Stimulated activated CD4-positive, alpha-beta T cell treated with anti-CD3 and anti-CD28 coated beads, Interleukin-1b, Interleukin-23, amount 100 ng/mL, for 24 hours (primary cell): ENCODE data around the gene DAO.
"Not testable (repeated sequence)": the region's sequence is repeated elsewhere in the genome, so short reads cannot be mapped to it uniquely, and the experiment has no call there.

Source experiments
- DNase-seq, 4 experiments: peaks; one replicate each; pipeline ENCODE4 v3.0.0-alpha.2; 2020; ENCODE audit warnings: low read depth in 4 of 4, low spot score in 1 of 4

DAO gene

GRCh38 chr12:108879615-108880254, at the start of gene DAO:
Gene DAO (plus strand): TSS chr12:108880092. CDS start chr12:108885007, 4,915 bp downstream.
- no peak for DNase-seq

- DNase-seq, result no peak
Measured at GRCh38 chr12:108831309-108831991, 48.4 kb upstream of the DAO start.

GRCh38 chr12:108832208-108832607, 47.7 kb upstream of the DAO start:
- no peak for DNase-seq

- no peak for DNase-seq
Measured at GRCh38 chr12:108832730-108833354, 47.0 kb upstream of the DAO start.

GRCh38 chr12:108833355-108833733, 46.5 kb upstream of the DAO start:
- DNase-seq, result no peak

- no peak for DNase-seq
Measured at GRCh38 chr12:108833757-108834472, 46.0 kb upstream of the DAO start.

GRCh38 chr12:108835860-108836634, 43.8 kb upstream of the DAO start:
- no peak for DNase-seq

- no peak for DNase-seq
Measured at GRCh38 chr12:108837239-108837638, 42.7 kb upstream of the DAO start.

- DNase-seq, result no peak
Measured at GRCh38 chr12:108837680-108838079, 42.2 kb upstream of the DAO start.

GRCh38 chr12:108838194-108839017, 41.5 kb upstream of the DAO start:
- DNase-seq, result peak in 2 of 4 experiments; percentile 51 to 54

GRCh38 chr12:108839018-108839889, 40.6 kb upstream of the DAO start:
- no peak for DNase-seq

- no peak for DNase-seq
Measured at GRCh38 chr12:108839890-108840230, 40.0 kb upstream of the DAO start.

GRCh38 chr12:108840605-108841332, 39.1 kb upstream of the DAO start:
- DNase-seq, result no peak

GRCh38 chr12:108841825-108842224, 38.1 kb upstream of the DAO start:
- DNase-seq, result not testable (repeated sequence)

- no peak for DNase-seq
Measured at GRCh38 chr12:108842361-108842760, 37.5 kb upstream of the DAO start.

- DNase-seq, result no peak
Measured at GRCh38 chr12:108843187-108843586, 36.7 kb upstream of the DAO start.

GRCh38 chr12:108845696-108846095, 34.2 kb upstream of the DAO start:
- no peak for DNase-seq

- DNase-seq, result no peak
Measured at GRCh38 chr12:108846290-108846701, 33.6 kb upstream of the DAO start.

- no peak for DNase-seq
Measured at GRCh38 chr12:108847705-108848104, 32.2 kb upstream of the DAO start.
